HUES6 (cell line): ENCODE measurements around the gene SLC39A9.

Experiments
- H3K27ac ChIP-seq: 2 replicates; pipeline ENCODE4 v1.7.0; 2013; ENCODE audit warnings: low read depth, mild to moderate bottlenecking, low read length, inconsistent platforms
- H3K27me3 ChIP-seq: 2 replicates; pipeline ENCODE4 v1.6.1; 2013; ENCODE audit warnings: low read length; ENCODE audit not compliant: control insufficient read depth, insufficient read depth
- H3K36me3 ChIP-seq: 2 replicates; pipeline ENCODE4 v1.6.1; 2013; ENCODE audit warnings: low read length; ENCODE audit not compliant: control insufficient read depth, insufficient read depth
- H3K4me1 ChIP-seq: 2 replicates; pipeline ENCODE4 v1.6.1; 2013; ENCODE audit warnings: low read length; ENCODE audit not compliant: control insufficient read depth, insufficient read depth
- H3K4me3 ChIP-seq: 2 replicates; pipeline ENCODE4 v1.5.1; 2013; ENCODE audit warnings: low read depth, low read length
- H3K9ac ChIP-seq: one replicate; pipeline ENCODE4 v1.6.1; 2013; ENCODE audit warnings: mild to moderate bottlenecking, low read length
- H3K9me3 ChIP-seq: 2 replicates; pipeline ENCODE4 v1.6.1; 2013; ENCODE audit warnings: low read depth, low read length; ENCODE audit not compliant: control insufficient read depth, insufficient read depth

Gene SLC39A9

DNA sequence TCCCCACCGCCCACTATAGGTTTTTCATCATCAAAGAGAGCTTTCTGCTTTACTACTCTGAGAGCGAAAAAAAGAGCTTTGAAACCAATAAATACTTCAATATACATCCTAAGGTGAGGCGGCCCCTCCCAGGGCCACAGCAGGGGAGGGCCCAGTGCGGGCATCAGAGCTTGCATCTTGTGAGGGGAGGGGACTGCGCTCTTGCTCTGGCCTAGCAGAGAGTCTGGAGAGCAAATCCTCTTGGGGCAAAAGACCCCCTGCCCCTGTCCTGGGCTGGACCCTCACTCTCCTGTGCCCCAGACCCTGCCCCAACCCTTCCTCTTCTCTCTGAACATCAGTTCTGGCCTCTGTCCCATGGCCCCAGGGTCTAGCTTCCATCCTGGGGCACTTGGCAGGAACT is 101.6 kb downstream of the SLC39A9 start:
- Histone ChIP-seq H3K4me1 (peaks cover 13% of the 10 kb centered on the region; the same call in 1 of the 2 replicates), H3K9ac (no peak overlapping the region), H3K27ac (no peak overlapping the region), H3K4me3 (no peak overlapping the region), H3K9me3 (no peaks in the 10 kb centered on the region), H3K36me3 (no peaks in the 10 kb centered on the region), H3K27me3 (peaks cover 21% of the 10 kb centered on the region)

DNA sequence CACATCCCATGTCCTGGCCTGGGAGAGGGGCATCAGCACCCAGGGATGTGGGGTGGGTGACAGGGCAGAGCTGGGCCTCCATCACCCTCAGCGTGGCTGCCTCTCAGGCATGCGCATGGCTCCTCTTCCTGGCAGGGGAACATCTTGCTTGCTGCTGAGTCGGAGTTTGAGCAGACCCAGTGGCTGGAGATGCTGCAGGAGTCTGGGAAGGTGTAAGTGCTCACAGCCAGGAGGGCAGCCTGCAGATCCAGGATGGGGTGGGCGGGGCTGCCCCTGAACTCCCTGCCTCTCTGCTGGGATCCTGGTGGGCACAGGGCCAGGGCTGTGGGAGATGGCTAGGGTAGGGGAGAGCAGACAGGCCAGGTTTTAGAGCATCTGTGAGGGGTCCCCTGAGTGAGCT is 102.2 kb downstream of the SLC39A9 start:
- H3K4me1 ChIP-seq: peaks cover 13% of the 10 kb centered on the region; the same call in 1 of the 2 replicates
- H3K9me3 ChIP-seq: no peaks in the 10 kb centered on the region
- no peaks in the 10 kb centered on the region for H3K36me3 ChIP-seq
- H3K27ac ChIP-seq: no peak overlapping the region
- H3K4me3 ChIP-seq: no peak overlapping the region
- no peak overlapping the region for H3K9ac ChIP-seq
- H3K27me3 ChIP-seq: peaks cover 21% of the 10 kb centered on the region

DNA sequence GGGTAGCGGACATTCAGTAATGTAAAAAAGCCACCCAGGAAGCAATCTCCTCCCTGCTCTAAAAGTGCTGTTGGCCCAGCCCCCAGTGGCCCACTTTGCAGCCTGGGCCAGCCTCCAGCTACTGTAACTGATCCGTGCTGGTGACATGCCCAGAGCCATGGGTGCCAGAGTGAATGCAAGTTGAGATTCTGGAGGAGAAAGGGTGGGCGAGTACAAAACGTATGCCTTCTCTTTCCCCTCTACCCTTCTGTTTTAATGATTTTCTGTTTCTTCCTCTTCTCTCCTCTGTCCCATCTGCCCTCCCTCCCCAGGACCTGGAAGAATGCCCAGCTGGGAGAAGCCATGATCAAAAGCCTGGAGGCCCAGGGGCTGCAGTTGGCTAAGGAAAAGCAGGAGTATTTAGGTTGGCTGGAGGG is 102.9 kb downstream of the SLC39A9 start:
- H3K27ac ChIP-seq: no peak overlapping the region
- no peak overlapping the region for H3K4me3 ChIP-seq
- peaks cover 21% of the 10 kb centered on the region for H3K27me3 ChIP-seq
- no peaks in the 10 kb centered on the region for H3K36me3 ChIP-seq
- no peak overlapping the region for H3K9ac ChIP-seq
- H3K9me3 ChIP-seq: no peaks in the 10 kb centered on the region
- peaks cover 13% of the 10 kb centered on the region; the same call in 1 of the 2 replicates for H3K4me1 ChIP-seq

DNA sequence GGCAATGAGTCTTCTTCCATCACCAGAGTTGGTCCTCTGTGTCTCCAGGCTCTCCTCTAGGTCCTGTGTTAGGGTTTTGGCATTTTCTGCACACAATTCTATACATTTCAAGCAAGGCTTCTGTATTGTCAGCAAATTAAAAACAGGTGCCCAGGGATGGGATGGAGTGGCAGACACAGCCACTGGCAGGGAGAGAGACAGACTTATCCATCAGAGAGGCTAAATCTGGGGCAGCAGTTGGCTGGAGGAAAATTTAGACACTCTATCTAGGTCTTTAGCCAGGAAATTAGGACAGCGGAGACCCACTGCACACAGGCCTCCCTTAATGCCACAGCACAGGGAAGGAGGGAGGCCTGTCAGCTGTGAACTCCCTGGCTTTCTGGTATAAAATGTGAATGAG is 106.3 kb downstream of the SLC39A9 start:
- Histone ChIP-seq H3K9ac (no peak overlapping the region), H3K27ac (no peak overlapping the region), H3K9me3 (no peaks in the 10 kb centered on the region), H3K4me1 (peaks cover 13% of the 10 kb centered on the region; the same call in 1 of the 2 replicates), H3K4me3 (no peak overlapping the region), H3K36me3 (no peaks in the 10 kb centered on the region), H3K27me3 (peaks cover 21% of the 10 kb centered on the region)

DNA sequence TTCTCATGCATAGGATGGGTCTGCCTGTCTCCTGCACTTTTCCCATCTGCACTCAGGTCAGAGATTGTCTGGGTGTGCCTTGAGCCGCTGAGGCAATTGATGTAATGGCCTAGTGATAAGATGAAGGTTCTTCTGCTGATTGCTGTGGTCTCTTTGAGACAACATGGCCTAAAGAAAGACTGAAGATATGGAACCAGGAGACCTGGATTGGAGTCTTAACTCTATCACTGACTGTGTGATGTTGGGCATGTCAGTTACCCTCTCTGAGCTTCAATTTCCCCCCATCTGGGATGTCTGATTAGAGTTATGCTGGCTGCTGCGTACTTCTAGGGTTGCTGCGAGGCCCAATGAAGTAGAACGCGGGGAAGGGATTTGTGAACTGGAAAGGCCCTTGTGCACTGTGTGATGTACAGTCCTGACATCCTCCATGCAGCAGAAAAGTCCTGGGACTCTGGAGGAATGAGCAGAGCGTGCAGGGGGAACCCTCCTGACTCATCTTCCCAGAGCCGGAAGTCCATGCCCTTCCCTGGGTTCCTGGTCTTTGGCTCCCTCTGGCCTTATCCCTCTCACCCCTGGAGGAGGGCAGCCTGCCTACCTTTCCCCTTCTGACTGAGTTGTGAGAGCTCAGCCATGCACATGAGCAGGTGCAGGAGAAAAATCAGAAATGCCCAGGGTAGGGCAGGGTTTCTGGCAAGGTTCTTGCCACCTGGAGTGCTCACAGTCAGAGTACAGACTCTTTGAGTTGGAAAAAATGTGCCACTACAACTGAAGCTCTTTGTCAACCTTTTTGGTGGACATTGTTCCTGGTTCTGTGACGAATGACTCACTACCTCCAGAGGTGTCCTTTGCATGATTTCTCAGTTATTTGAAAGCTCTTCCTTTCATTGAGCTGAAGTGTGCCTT is 107.1 kb downstream of the SLC39A9 start:
- peaks cover 12% of the 10 kb centered on the region; the same call in 1 of the 2 replicates for H3K4me1 ChIP-seq
- H3K27ac ChIP-seq: no peak overlapping the region
- H3K4me3 ChIP-seq: no peak overlapping the region
- H3K9ac ChIP-seq: no peak overlapping the region
- H3K27me3 ChIP-seq: peaks cover 20% of the 10 kb centered on the region
- H3K9me3 ChIP-seq: no peaks in the 10 kb centered on the region
- H3K36me3 ChIP-seq: no peaks in the 10 kb centered on the region

DNA sequence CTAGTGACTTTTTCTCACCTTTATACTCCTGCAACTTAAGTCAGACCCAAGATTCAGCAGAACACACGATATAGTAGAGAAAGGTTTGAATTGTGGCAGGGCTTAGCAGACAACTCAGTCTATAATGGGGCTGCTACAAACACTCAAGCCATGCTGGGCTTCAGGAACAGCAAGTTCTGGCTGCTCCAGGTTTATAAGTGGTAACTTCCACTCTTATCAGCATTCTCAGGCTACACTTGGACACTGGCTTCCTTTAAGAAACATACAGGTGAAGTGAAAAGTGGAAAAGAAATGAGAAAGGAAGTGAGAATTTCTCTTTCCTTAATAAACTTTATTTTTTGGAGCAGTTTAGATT is 107.7 kb downstream of the SLC39A9 start:
- H3K9ac ChIP-seq: no peak overlapping the region
- no peak overlapping the region for H3K4me3 ChIP-seq
- H3K9me3 ChIP-seq: no peaks in the 10 kb centered on the region

More for the DNA sequence above, 107.7 kb downstream of the SLC39A9 start:
- Histone ChIP-seq H3K4me1 (peaks cover 5% of the 10 kb centered on the region; the same call in 1 of the 2 replicates), H3K36me3 (no peaks in the 10 kb centered on the region), H3K27ac (no peak overlapping the region), H3K27me3 (peaks cover 16% of the 10 kb centered on the region)
